HG03097 (cell line): ENCODE measurements around the gene OSBPL7.
"Not testable (repeated sequence)": the region's sequence is repeated elsewhere in the genome, so short reads cannot be mapped to it uniquely, and the experiment has no call there.

ENCODE experiments used
- ATAC-seq: cut with Tn5 transposase; IDR thresholded peaks from one replicate; pipeline ENCODE4 v1.9.1; 2021; ENCODE audit not compliant: unreplicated experiment, low FRiP score

Gene OSBPL7

DNA sequence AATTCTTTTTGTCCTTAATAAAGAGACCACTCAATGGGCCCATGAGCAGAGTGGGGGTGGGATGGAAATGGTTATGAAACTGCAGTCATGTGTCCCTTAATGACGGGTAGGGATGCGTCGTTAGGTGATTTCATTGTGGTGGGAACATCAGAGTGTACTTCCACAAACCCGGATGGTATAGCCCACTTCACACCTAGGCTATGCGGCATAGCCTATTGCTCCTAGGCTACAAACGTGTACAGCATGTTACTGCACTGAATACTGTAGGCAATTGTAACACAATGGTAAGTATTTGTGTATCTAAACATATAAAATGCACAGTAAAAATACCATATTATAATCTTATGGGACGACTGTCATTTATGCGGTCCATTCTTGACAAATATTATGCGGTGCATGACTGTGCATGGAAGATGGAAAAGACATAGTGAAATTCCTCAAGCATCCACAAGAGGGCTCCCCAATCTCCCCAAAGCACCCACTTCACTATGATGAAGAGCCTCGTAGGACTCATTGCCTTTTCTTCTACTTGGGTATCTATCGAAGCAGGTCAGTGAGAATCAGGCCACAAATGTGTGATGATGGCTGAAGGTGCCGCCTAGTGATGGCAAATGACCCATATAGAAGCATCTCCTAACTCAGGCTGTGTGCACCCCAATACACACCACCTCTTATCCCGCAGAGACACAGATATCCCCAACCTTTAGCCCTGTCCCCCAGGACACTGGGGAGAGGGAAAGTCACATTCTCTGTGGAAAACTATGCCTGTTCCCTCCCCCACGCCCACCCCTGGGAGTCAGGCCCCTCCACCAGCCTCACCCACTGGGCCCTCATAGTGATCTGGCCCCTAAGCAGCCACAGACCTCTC is 45.0 kb downstream of the OSBPL7 start:
- ATAC-seq = no peak

DNA sequence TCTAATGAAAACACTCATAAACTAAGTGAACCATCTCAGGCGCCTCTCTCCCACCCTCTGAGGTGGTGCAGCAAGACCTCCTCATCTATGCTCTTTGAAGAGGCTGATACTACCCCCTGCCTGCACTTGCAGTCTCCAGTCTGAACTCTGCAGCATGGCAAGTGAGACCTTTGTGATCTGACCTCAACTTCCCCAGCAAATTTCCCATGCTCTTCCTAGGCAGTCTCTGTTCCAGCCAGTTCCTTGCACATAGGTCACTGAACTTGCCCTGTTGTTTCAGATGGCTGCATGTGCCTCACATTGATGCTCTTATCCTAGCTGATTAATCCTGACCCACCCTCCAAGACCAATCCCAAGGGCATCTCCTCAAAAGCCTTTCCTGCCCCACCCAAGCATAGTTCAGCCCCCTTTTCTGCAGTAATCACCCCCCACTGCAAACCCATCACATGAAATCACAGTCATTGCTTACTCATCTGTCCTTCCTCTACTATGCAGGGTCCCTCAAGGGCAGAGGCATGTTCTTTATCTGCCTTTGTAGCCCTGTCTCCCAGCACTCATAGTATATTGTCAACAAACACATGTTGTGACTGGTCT is 46.5 kb downstream of the OSBPL7 start:
- no peak for ATAC-seq

- ATAC-seq = no peak
These were observed 47.3 kb downstream of the OSBPL7 start for GRCh38 chr17:47774331-47774730.

DNA sequence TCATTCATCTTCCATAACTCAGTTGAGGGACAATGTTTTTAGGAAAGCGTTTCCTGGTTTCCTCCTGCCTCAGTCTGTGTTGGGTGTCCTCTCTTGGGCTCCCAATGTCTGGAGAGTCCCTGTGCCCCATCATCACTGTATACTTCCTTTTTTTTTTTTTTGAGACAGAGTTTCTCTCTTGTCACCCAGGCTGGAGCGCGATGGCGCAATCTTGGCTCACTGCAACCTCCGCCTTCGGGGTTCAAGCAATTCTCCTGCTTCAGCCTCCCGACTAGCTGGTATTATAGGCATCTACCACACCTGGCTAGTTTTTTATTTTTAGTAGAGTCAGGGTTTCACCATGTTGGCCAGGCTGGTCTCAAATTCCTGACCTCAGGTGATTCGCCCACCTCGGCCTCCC is 47.9 kb downstream of the OSBPL7 start:
- ATAC-seq = not testable (repeated sequence)

GRCh38 chr17:47763913-47764582 is 57.5 kb downstream of the OSBPL7 start:
- no peak for ATAC-seq

DNA sequence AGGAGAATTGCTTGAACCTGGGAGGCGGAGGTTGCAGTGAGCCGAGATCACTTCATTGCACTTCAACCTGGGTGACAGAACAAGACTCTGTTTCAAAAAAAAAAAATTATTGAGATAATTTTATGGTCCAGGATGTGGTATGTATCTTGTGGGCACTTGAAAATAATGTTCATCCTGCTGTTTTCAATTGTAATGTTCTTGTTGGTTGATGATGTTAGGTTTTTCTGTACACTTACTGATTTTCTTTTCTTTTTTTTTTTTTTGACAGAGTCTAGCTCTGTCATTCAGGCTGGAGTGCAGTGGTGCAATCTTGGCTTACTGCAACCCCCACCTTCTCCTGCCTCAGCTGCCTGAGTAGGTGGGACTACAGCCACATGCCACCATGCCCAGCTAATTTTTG is 58.9 kb downstream of the OSBPL7 start:
- no peak for ATAC-seq

- no peak for ATAC-seq
These were observed 61.0 kb downstream of the OSBPL7 start for GRCh38 chr17:47760409-47761140.

DNA sequence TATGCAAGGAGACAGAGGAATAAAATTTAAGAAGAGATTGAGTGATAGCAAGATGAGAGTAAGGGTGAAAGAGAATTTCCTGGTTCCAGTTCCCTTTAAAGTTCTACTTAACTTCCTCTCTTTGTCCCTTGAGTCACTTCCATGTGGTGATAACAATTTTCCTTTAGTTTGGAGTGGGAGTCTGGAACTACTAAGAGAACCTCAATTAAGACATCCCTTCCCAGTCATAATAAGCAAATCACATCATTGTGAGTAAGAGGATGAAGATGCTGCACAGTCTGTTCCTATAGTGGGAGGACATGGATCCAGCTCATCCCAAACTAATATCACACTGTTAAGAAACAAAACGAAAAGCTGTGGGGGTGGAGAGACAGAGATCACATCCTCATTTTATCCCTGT is 64.2 kb downstream of the OSBPL7 start:
- no peak for ATAC-seq
